GM21515 (cell line): ENCODE results near the gene RBM19.

Experiments used
- ATAC-seq: cut with Tn5 transposase; IDR thresholded peaks from one replicate; pipeline ENCODE4 v1.9.1; 2021; ENCODE audit not compliant: unreplicated experiment

The RBM19 gene

GRCh38 chr12:113959096-113959495 lies 7.0 kb downstream of the RBM19 start:
- no peak for ATAC-seq

- no peak for ATAC-seq
Measured at GRCh38 chr12:113958108-113958507, 8.0 kb downstream of the RBM19 start.

- no peak for ATAC-seq
Measured at GRCh38 chr12:113957627-113958026, 8.5 kb downstream of the RBM19 start.

- no peak for ATAC-seq
Measured at GRCh38 chr12:113955109-113955970, 10.8 kb downstream of the RBM19 start.

- no peak for ATAC-seq
Measured at GRCh38 chr12:113954547-113954946, 11.6 kb downstream of the RBM19 start.

GRCh38 chr12:113950873-113951272 lies 15.3 kb downstream of the RBM19 start:
- no peak for ATAC-seq

GRCh38 chr12:113949321-113950305 lies 16.5 kb downstream of the RBM19 start:
- no peak for ATAC-seq

GRCh38 chr12:113948151-113948914 lies 17.8 kb downstream of the RBM19 start:
- ATAC-seq: no peak

- ATAC-seq: no peak
Measured at GRCh38 chr12:113946175-113946574, 19.9 kb downstream of the RBM19 start.

GRCh38 chr12:113945174-113946173 lies 20.7 kb downstream of the RBM19 start:
- ATAC-seq: no peak

- ATAC-seq: no peak
Measured at GRCh38 chr12:113942209-113942608, 23.9 kb downstream of the RBM19 start.

GRCh38 chr12:113941208-113941486 lies 25.0 kb downstream of the RBM19 start:
- no peak for ATAC-seq

GRCh38 chr12:113940357-113941207 lies 25.5 kb downstream of the RBM19 start:
- ATAC-seq: no peak

GRCh38 chr12:113939867-113940266 lies 26.3 kb downstream of the RBM19 start:
- ATAC-seq: no peak

GRCh38 chr12:113938471-113938870 lies 27.7 kb downstream of the RBM19 start:
- no peak for ATAC-seq

GRCh38 chr12:113936460-113936859 lies 29.7 kb downstream of the RBM19 start:
- no peak for ATAC-seq

GRCh38 chr12:113935459-113935858 lies 30.7 kb downstream of the RBM19 start:
- ATAC-seq: no peak

GRCh38 chr12:113934946-113935345 lies 31.2 kb downstream of the RBM19 start:
- no peak for ATAC-seq
